GM21515 (cell line): ENCODE results near the gene CCDC88B.

Experiments used
- ATAC-seq: cut with Tn5 transposase; IDR thresholded peaks from one replicate; pipeline ENCODE4 v1.9.1; 2021; ENCODE audit not compliant: unreplicated experiment

The CCDC88B gene

GRCh38 chr11:64379817-64380709 lies 40.1 kb downstream of the CCDC88B start:
- ATAC-seq = no peak

DNA sequence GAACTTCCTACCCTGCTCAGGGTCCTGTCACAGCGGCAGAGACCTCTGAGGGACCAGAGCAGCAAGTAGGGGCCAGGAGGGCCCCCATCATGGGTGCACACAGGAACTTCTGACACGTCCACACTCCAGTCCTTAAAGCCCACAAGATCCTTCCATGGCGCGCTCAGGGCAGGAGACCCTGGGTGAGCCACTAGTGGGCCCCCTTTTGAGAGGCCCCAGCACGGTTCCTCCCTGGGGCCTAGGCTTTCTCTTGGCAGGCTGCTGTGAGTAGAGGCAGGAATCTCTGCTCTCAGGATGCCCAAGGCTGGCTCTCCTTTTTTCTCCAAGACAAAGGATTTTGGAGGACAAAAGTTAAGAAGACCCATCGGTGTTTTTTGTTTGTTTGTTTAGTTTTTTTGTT lies 41.3 kb downstream of the CCDC88B start:
- no peak for ATAC-seq

DNA sequence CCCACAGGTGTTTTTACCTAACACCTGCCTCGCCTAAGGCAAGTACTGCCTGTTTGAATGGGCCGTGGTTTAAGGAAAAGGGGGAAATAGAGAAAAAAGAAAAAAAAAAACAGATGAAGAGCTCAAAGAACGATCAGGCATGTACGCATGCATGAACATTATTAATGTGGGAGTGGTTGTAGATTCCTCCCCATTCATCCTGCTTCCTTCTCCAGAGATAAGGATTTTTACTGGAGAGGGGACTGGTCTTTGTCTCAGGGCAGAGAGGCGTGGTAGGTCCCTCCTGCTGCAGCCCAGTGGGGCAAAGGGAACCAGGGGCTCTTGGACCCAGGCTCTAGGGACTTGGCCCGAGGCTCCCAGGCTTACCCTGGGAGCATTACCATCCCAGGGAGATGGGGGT lies 42.0 kb downstream of the CCDC88B start:
- no peak for ATAC-seq

DNA sequence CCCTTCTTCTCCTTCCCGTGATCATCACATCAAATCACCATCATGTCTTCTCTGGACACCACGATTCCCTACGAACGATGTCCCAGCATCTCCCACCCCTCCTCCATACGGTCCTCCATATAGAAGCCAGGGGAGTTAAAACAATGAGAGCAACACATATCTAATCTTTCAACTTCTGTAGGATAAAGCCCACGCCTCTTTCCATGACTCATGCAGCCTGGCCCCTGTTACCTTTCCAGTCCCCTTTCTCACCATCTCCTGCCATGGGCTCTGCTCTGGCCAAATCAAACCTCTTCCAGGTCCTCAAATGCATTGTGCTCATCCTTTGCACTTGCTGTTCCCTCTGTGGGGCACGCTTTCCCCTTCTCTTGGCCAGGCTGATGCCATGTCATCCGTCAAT lies 42.6 kb downstream of the CCDC88B start:
- ATAC-seq = no peak

DNA sequence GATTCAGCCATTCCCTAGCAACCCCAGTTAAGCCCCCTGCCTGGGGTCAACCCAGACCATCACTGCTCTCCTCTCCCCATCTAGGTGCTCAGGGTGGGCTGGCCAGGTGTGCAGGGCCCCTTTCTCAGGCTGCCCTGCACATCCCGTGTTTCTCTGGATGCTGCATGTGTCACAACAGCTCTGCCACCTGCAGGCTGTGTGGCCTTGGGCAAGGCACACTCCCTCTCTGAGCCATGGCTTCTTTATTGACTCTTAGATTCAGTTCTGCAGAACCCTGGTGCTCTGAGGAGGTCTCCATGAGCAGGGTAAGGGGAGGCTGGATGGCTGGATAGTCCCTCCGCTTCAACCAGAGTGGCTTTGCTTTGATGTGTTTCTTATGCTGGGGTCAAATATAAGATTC lies 43.6 kb downstream of the CCDC88B start:
- no peak for ATAC-seq

DNA sequence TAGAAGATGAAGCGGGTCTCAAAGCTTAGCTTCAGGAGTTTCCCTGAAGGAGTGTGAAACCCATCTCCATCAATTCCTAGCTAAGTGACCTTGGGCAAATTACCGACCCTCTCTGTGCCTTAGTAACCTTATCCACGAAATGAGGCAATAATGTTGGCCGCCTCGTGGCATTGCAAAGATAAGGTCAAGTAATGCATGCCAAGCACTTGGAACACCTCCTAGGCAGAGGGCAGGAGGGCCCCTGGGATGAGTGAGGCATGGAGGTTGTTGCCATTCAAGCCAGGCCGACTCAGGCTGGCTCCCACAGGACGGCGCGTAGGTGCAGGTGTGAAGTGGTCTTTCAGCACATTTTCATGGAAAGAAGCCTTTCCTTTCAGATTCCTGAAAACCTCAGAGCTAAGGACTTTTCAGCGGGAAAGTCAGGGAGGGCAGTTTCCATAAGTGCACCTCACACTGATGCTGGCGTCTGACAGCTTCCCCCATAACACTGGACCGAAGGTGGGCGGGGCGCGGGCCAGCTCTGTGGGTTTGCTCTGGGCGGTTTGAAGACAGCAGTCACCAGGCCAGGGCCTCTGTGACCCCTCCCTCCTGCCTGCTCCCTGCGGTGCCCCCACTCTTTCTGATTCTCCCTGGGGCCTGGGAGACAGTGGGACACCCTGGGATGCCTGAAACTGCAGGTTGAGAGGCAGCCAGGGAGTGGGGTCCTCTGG lies 44.2 kb downstream of the CCDC88B start:
- no peak for ATAC-seq

DNA sequence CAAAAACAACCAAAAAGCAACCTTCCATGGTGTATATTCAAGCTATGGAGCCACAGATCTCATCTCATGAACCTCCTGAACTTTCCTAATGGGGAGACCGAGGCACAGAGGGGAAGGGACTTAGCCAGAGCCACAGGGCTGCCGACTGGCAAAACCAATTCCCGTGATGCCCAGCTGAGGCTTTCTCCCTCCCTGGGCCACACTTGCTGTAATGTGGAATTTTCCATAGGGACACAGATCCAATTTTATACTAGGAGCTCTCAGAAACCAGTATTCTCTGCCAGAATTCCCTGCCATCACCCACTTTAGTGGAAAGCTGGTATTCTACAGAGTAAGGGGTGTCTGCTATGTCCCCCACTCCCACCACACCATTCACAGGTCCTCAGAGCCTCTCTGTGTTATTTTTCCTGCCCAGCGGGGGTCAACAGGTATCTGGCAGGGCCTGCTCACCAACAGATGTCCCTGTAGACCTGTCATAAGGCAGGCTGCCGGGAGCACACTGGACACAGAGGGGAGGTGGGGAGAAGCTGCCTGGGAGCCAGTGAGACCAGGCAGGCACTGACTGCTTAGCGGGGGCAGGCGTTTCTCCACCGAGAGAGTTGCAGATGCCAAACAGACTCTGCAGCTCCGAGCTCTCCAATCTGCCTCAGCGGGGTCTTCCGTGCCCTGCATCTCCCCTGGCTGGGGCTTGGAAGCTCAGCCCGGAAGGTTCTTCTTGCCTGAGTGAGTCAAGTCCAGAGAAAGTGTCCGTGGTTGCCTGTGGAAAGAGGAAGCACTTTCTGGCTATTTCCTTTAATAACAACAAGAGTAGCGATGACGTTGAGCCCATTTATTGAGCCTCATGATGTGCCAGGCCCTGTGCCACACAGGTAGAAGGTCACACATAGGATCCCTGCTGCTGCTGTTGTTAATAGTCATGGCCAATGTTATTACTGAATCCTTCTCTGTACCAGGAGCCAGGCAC lies 45.3 kb downstream of the CCDC88B start:
- ATAC-seq = no peak

DNA sequence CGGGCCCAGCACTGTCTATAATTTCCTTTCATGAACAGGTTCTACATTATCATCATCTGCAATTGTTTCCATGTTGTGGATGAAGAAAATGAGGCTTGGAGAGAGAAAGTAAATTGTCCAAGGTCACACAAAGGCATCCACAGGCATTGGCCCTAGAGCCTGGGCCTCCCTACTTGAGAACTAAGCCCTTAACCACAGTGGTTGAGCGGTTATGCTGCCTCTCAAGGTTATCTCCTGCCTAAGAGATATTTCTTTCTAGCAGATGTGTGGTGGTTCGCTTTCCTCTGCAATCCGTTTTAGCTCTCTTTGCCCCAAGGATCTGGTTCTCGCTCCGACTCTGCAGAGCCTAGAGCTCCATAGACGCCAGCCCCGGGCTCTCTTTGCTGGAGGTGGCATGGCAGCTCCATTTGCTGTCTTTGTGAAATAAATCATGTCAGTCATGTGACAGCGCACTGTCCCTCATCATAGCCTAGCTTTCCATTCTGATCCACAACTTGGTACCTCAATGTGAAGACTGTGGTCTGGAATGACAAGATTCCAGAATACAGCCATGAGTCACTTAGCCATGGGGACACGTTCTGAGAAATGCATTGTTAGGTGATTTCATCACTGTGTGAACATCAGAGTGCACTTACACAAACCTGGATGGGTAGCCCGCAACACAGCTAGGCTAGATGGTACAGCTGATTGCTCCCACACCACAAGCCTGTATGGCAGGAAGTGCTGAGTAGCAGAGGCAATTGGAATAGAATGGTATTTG lies 46.1 kb downstream of the CCDC88B start:
- ATAC-seq = no peak

- no peak for ATAC-seq
These were observed 47.9 kb downstream of the CCDC88B start for GRCh38 chr11:64387916-64388315.

DNA sequence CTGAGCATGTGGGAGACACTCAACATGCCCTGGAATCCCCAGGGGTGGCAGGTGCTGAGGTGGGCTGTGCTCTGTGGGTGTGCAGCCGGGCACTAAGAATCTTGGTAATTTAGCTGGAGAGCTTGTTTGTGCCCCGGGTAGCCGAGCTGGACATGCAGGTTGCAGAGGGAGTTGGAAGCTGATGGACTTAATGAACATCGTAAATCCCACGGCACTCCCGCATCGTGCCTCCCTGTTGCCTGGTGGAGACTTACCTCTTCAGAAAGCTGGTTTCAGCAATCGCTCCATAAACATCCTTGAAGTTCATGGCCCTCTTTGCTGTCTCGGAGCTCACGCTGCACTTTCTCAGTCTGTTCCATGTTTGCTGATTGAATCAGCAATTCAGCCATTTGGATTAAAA lies 48.9 kb downstream of the CCDC88B start:
- ATAC-seq = no peak

- ATAC-seq = no peak
These were observed 49.8 kb downstream of the CCDC88B start for GRCh38 chr11:64389851-64390250.

DNA sequence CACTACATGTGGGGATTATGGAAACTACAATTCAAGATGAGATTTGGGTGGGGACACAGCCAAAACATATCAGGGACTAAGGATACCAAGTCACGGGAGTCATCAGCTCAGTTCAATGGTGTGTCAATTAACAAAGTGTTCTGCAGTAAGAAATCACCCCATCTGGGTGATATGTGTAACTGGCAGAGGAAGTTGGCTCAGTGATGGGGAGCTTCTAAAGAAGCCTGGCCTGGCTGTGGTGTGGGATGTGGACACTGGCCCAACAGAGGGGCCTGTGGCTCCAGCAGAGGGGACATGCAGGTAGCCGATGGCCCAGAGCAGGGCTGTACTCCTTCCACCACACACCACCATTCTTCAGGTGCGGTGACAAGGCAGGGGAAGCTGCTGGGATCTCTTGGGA lies 50.6 kb downstream of the CCDC88B start:
- no peak for ATAC-seq

- ATAC-seq = no peak
These were observed 51.8 kb downstream of the CCDC88B start for GRCh38 chr11:64391839-64392238.

DNA sequence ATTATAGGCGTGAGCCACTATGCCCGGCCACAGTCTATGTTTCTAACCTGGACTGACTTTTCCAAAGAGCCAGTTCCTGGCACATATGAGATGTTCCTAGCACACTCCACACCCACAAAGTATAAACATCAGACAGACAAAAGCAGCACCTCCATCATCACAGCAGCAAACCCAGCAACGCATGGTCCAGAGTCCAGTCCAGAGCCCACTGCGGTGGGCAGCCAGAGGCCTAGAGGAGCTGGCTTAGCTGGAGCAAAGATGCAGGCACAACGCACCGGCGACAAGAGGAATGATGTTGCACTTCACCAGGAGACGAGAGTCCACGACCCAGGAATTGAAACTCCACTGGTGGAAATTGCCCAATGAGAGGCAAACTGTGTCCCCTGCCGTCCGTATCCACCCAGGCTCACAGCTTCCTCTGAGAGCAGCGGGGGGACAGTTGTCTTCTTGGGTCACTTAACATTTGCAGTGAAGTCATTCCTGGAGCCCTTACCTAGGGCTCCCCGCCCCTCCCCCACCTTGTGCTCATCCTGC lies 55.6 kb downstream of the CCDC88B start:
- no peak for ATAC-seq

- ATAC-seq = no peak
These were observed 56.1 kb downstream of the CCDC88B start for GRCh38 chr11:64396079-64396591.

DNA sequence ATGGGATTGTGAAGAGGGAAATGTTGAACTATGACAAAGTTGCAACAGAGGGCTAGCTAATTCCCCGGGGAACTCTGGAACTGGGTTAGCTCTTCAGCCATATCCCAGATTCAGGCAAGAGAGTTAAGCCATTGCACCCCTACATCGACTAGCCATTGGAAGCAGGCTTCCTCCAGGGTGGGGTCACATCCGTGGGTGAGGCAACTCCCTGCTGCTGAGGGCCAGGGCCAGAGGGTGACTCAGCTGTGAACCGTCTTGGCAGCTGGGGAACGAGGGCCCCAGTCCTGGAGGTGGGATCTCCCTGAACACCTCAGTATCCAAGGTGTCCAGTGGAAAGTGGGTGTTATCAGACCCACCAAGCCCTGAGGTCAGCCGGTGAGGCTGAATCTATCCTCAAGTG lies 60.1 kb downstream of the CCDC88B start:
- ATAC-seq = no peak

DNA sequence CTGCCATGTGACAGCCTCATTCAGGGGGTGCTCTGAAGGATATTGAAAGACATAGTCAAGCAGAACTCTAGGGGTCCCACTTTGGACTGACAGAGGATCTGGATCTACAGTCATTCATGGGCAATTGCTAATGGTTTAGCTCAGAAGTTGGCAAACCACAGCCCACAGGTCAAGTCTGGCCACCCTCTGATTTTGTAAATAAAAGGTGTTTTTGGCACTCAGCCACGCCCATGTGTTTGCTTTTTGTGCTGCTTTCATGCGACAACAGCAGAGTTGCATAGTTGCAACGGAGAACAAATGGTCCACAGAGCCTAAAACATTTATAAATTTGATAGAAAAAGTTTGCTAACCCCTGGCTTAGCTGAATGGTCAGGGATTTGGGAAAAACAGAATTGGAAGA lies 60.7 kb downstream of the CCDC88B start:
- no peak for ATAC-seq

DNA sequence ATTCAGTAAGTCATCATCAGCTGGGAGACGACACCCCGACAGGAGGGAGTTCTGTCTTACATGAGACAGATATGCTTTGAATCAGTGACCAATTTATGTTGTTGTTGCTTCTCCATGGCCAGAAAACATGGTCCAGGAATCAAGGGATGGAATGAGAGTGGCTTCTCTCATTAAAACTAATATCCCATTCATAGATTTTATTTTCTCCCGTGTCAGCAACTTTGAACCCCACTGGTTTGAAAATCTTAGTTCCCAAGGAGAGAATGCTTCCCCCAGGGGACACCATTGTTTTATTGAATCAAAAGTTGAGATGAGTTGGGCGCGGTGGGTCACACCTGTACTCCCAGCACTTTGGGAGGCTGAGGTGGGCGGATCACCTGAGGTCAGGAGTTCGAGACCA lies 61.8 kb downstream of the CCDC88B start:
- no peak for ATAC-seq

DNA sequence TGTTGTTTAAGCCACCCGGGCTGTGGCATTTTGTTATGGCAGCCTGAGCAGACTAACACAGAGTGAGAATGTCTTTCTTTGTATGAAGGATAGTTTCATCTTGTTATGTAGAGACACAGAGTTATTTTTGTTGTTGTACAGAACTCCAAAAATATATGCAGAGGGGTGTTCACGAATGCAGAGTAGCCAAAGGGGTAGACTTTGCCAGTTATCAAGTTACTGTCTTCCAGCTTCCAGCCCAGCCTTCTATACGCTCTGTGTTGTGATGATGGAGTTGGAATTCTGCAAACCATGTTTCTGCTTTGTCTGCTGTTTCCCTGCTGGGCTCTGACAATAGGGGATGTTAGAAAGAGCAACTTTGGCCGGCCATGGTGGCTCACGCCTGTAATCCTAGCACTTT lies 63.1 kb downstream of the CCDC88B start:
- ATAC-seq = no peak
